NB4 (cell line): ENCODE results near the gene FAM83C.

ENCODE experiments used
- MYC ChIP-seq: IDR thresholded peaks from 2 replicates; pipeline ENCODE4 v1.6.1; 2011; ENCODE audit warnings: low read depth, low read length
- POLR2A ChIP-seq: IDR thresholded peaks from 2 replicates; pipeline ENCODE4 v1.6.1; 2011; ENCODE audit warnings: mild to moderate bottlenecking; ENCODE audit not compliant: insufficient read length; ENCODE audit errors: extremely low read depth

DNA sequence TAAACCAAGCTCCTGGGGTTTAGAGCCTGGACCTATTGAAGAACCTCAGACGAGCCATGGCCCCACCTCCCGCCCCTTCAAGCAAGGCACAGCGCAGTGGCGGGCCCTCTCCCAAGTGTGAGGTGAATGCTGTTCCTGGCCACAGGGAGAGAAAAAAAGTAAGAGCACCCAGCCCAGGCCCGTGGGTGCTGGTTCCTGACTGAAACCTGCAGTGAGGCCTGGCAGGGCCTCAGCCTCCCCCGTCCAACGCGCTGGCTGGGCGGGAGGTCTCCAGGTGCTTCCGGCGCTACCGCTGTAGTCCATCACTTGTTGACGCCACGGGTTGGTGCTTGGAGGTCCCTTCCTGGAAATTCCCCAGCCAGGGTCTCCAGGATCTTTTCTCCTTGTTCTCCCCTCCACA lies 5.5 kb upstream of the FAM83C start:
- TF ChIP-seq MYC, result no peak
- TF ChIP-seq POLR2A, result no peak
